SH-SY5Y (cell line): Measurements from ENCODE around the gene GJA9.

Experiments used
- GATA2 ChIP-seq: IDR thresholded peaks from 2 replicates; pipeline ENCODE4 v1.6.1; 2011; ENCODE audit warnings: mild to moderate bottlenecking, low read depth, low read length
- GATA3 ChIP-seq: IDR thresholded peaks from 2 replicates; pipeline ENCODE4 v1.6.1; 2011; ENCODE audit warnings: low read depth, mild to moderate bottlenecking, low read length, moderate library complexity

DNA sequence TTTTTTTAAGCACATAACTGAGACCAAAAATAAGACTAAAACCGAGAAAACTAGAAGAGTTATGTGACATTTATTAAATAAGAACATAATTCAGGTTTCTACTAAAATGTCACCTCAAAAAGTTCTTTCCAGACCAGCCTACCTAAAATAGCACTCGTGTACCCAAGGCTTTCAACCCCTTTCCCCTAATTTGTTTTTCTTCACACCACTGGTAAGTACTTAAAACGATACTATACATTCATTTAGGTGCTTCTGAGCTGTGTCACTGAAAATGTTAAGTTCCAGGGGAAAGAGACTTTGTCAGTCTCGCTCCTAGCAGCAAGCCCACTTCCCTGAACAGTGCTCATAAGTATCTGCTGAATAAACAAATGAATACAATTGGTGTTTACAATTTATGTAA is 28.6 kb downstream of the GJA9 start:
- TF ChIP-seq GATA2: no peak
- no peak for TF ChIP-seq GATA3
